Ascending aorta (tissue), 2 donors: ENCODE measurements around the gene ELF1. TPM values are rescaled to one million over a fixed set of nuclear protein-coding genes. Genes with fewer than 3 reads are reported as not detected.

ENCODE experiments used
- DNase-seq, 2 donors: peaks; one replicate each; pipeline ENCODE4 v3.0.0-alpha.2; 2019; ENCODE audit warnings: low spot score in 2 of 2
- H3K27ac ChIP-seq, 2 donors: fragments of 200-600 bp; sonication (generic); one replicate each; pipeline ENCODE4 v1.5.1; 2016 to 2017; ENCODE audit warnings: mild to moderate bottlenecking in 1 of 2
- H3K27me3 ChIP-seq: fragments of 200-600 bp; sonication (generic); one replicate; pipeline ENCODE4 v1.5.1; 2017
- H3K36me3 ChIP-seq, 2 donors: fragments of 200-600 bp; sonication (generic); one replicate each; pipeline ENCODE4 v1.5.1; 2016
- H3K4me1 ChIP-seq, 2 donors: fragments of 200-600 bp; sonication (generic); one replicate each; pipeline ENCODE4 v1.5.1; 2016 to 2017; ENCODE audit warnings: mild to moderate bottlenecking in 1 of 2
- H3K4me3 ChIP-seq, 2 donors: fragments of 200-600 bp; sonication (generic); one replicate each; pipeline ENCODE4 v1.5.1; 2016 to 2017; ENCODE audit warnings: mild to moderate bottlenecking in 1 of 2
- H3K9me3 ChIP-seq, 2 donors: fragments of 200-600 bp; sonication (generic); one replicate each; pipeline ENCODE4 v1.5.1; 2016
- CTCF ChIP-seq, 3 experiments: fragments of 200-600 bp in 2 of 3; fragments of 450-650 bp in 1 of 3; sonication (generic) in 2 of 3; IDR thresholded peaks; one replicate each; pipeline ENCODE4 v1.5.1; 2016 to 2019; ENCODE audit warnings: antibody characterized with exemption in 3 of 3, mild to moderate bottlenecking in 1 of 3, moderate library complexity in 1 of 3
- intact Hi-C: fragments of 100-400 bp; cut with DNase I; formaldehyde crosslinking; loops from one replicate; pipeline ENCODE4 v1.15.1; 2023
- total RNA-seq: library from RNA; depleted of rRNA; stranded (reverse); fragments of >200 nt; gene quantifications from one replicate; pipeline ENCODE4 v1.1.0, GENCODE V29; 2016

The ELF1 gene
- total RNA-seq, 1 donor from 2014 or later: 105 TPM

- Histone ChIP-seq H3K4me3 (no peak overlapping the region), H3K27ac (no peak overlapping the region)
Measured at GRCh38 chr13:41002606-41003005, 16.5 kb downstream of the ELF1 start.

GRCh38 chr13:41001695-41002094 lies 17.4 kb downstream of the ELF1 start:
- intact Hi-C loops: no loop called here
- Histone ChIP-seq H3K27me3 (no peaks in the 10 kb centered on the region), H3K9me3 (no peaks in the 10 kb centered on the region), H3K4me1 (no peaks in the 10 kb centered on the region), H3K36me3 (no peaks in the 10 kb centered on the region), H3K4me3 (no peak overlapping the region), H3K27ac (no peak overlapping the region)
- DNase-seq: no peak
- TF ChIP-seq CTCF (IDR thresholded peaks at IDR 0.05): no peak

More at GRCh38 chr13:41002606-41003005, 16.5 kb downstream of the ELF1 start:
- intact Hi-C loops: no loop called here
- H3K4me1 ChIP-seq: peaks cover 0 to 4% of the 10 kb centered on the region in 2 donors
- no peaks in the 10 kb centered on the region for H3K9me3 ChIP-seq
- H3K27me3 ChIP-seq: no peaks in the 10 kb centered on the region
- H3K36me3 ChIP-seq: no peaks in the 10 kb centered on the region
- TF ChIP-seq CTCF (IDR thresholded peaks at IDR 0.05): no peak
- no peak for DNase-seq

GRCh38 chr13:40999416-40999815 lies 19.7 kb downstream of the ELF1 start:
- TF ChIP-seq CTCF (IDR thresholded peaks at IDR 0.05): no peak
- H3K27me3 ChIP-seq: no peaks in the 10 kb centered on the region
- intact Hi-C loops: no loop called here
- peaks cover 0 to 2% of the 10 kb centered on the region in 2 donors for H3K4me1 ChIP-seq
- H3K4me3 ChIP-seq: no peak overlapping the region
- no peak overlapping the region for H3K27ac ChIP-seq
- H3K9me3 ChIP-seq: no peaks in the 10 kb centered on the region
- H3K36me3 ChIP-seq: no peaks in the 10 kb centered on the region
- no peak for DNase-seq

- intact Hi-C loops: no loop called here
- peaks cover 0 to 4% of the 10 kb centered on the region in 2 donors for H3K4me1 ChIP-seq
- H3K36me3 ChIP-seq: no peaks in the 10 kb centered on the region
- no peaks in the 10 kb centered on the region for H3K27me3 ChIP-seq
- H3K9me3 ChIP-seq: no peaks in the 10 kb centered on the region
- H3K27ac ChIP-seq: no peak overlapping the region
- no peak for TF ChIP-seq CTCF (IDR thresholded peaks at IDR 0.05)
- H3K4me3 ChIP-seq: no peak overlapping the region
- DNase-seq: no peak
Measured at GRCh38 chr13:40996426-40997092, 22.6 kb downstream of the ELF1 start.

GRCh38 chr13:40995997-40996396 lies 23.1 kb downstream of the ELF1 start:
- Histone ChIP-seq H3K27me3 (no peaks in the 10 kb centered on the region), H3K4me3 (no peak overlapping the region), H3K27ac (no peak overlapping the region), H3K4me1 (peaks cover 0 to 4% of the 10 kb centered on the region in 2 donors), H3K9me3 (no peaks in the 10 kb centered on the region), H3K36me3 (no peaks in the 10 kb centered on the region)
- no peak for TF ChIP-seq CTCF (IDR thresholded peaks at IDR 0.05)
- intact Hi-C loops: no loop called here
- DNase-seq: no peak
